Central memory CD4-positive, alpha-beta T cell (primary cell): ENCODE results near the gene ADSS1.
"Not testable (repeated sequence)": the region's sequence is repeated elsewhere in the genome, so short reads cannot be mapped to it uniquely, and the experiment has no call there.

Experiments
- DNase-seq: peaks from one replicate; pipeline ENCODE4 v3.0.0; 2022

The ADSS1 gene

DNA sequence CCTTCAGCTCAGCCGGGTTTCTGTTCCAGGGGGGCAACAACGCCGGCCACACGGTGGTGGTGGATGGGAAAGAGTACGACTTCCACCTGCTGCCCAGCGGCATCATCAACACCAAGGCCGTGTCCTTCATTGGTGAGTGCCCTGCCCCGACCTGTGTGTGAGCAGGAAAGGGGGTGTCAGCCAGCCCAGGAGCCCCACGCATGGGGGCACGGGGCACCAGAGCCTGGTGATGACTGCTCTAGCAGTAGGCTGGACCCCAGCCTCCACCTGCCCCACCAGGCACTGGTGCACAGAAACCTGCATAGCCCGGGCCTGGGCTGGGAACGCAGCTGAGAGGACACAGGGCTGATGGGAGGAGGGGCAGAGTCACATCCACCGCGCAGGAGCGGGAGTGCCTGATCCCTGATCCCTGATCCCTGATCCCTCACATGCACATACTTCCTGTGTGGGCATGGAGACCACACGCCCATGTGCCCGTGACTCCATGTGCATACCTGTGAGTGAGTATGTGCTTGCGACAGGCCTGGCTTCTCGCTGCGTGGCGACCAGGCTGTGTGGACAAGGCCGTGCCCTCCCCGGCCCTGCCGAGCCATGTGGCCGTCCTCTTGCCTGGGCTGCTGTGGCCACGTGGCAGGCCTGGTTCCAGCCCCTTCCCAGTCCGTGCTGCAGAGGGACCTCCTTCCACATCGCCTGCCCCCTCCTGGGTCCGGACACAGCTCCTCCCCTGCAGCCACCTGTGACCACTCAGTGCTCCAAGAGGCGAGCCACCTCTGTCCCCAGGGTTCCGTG, 11.2 kb downstream of the ADSS1 start:
- no peak for DNase-seq

GRCh38 chr14:104735830-104736642, 12.0 kb downstream of the ADSS1 start:
- DNase-seq: no peak

DNA sequence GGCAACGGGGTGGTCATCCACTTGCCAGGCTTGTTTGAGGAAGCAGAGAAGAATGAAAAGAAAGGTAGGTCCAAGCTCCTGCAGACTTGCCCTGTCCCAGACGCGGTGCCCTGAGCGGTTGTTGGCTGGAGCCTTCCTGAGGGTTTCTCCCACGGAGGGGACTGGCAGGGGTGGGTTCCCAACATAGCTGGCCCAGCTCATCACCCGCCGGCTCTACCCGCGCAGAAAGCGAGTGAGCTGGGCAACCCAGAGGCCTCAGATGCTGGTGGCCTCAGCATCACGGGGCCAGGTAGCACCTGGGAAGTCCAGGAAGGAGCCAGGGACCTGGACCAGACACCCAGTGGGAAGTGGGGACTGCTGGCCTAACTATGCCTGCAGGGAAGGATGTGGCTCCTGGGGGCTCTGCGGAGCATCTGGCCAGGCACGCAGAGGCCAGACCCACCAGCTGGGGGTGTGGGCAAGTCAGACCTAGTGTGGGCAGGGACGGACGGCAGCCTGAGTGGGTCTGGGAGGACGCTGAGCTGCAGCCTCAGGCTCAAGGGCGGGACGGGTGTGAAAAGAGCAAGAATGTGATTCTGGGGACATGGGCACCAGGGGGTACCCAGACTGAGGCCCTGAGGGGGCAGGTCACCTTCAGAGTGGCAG, 14.5 kb downstream of the ADSS1 start:
- no peak for DNase-seq

DNA sequence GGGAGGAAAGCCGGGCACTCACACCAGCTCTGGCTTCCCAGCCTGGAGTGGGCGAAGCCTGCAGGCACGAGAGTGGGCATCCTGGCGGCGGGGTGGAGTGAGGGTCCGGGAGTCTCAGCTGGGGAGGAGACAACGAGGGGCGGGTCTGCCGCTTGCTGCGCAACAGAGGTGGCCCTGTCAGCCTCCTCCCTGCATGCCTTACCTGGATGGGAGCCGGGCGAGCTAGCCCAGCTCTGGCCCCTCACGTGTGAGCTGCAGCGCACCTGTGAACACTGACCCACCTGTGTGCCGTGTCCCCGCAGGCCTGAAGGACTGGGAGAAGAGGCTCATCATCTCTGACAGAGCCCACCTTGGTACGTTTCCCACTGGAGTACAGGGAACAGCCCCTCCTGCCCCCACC, 15.0 kb downstream of the ADSS1 start:
- no peak for DNase-seq

GRCh38 chr14:104739546-104740516, 15.8 kb downstream of the ADSS1 start:
- DNase-seq: no peak

DNA sequence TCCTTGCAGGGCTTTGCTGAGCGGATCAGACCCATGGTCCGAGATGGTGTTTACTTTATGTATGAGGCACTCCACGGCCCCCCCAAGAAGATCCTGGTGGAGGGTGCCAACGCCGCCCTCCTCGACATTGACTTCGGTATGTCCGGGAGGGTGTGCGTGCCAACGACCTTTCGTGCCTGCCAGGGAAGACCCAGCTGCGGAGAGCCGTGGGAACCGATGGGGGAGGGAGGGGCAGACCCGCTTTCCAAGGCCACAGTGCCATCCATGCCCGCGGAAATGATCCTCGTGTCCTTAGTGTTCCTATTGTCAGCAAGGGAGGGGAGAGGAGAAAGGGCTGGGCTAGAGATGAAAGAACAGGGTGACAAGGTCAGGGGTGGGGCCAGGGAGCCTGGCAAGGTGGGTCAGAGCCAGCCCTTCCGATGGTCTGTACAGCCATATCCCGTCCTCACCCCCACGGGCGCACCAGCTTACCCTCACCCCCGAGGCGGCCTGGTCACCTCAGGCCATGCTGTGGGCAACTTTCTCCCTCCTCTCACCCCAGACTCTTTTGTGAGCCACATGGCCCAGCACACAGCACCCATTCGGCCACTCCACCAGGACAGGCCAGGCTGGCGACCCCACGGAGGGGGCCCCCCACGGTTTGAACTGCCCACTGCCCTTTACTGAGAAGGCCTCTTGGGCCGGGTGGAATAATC, 17.2 kb downstream of the ADSS1 start:
- DNase-seq: no peak

DNA sequence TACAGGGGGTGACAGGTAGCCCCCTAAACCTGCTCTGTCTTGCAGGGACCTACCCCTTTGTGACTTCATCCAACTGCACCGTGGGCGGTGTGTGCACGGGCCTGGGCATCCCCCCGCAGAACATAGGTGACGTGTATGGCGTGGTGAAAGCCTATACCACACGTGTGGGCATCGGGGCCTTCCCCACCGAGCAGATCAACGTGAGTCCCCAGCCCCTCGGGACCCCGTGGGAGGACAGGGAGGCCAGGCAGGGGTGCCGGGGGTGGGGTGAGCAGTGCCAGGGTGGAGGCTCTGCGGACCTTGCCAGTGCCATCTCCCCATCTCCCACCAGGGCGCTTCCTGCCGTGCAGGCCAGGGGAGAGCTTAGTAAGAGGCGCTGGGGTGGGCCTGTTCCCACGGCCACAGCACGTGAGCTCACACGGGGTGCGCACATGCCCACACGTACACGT, 17.8 kb downstream of the ADSS1 start:
- no peak for DNase-seq

DNA sequence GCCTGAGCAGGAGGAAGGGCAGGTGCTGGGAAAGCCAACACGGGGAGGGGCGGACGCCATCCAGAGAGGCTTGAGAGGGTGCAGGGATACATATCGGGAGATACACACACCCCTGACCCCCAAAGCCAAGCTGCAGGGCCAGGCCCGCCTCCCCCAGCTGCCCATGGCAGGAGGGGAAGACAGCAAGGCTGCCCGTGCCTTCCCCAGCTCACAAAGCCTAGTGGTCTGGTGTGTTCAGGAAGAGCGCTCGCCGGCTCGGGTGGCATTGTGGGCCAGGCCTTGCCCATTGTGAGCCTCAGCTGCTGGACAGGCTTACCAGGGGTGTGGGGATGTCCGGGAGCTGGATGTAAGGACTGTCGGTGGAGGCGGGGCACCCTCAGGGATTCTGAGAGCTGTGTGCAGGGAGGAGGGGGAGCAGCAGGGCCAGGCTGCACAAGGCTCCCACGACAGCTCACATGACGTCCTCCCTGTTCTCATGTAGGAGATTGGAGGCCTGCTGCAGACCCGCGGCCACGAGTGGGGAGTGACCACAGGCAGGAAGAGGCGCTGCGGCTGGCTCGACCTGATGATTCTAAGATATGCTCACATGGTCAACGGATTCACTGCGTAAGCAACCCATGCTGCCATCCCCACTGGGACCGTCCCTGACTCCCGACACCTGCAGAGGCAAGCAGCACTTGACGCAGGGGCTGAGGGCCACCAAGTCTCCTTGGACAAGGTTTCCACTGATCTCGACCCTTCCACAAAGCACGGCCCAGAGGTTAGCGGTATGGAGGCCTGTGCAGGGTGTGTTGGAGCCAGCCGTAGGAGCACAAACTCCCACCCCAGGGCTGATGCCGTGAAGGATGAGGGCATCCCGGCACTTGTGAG, 18.8 kb downstream of the ADSS1 start:
- DNase-seq: no peak

DNA sequence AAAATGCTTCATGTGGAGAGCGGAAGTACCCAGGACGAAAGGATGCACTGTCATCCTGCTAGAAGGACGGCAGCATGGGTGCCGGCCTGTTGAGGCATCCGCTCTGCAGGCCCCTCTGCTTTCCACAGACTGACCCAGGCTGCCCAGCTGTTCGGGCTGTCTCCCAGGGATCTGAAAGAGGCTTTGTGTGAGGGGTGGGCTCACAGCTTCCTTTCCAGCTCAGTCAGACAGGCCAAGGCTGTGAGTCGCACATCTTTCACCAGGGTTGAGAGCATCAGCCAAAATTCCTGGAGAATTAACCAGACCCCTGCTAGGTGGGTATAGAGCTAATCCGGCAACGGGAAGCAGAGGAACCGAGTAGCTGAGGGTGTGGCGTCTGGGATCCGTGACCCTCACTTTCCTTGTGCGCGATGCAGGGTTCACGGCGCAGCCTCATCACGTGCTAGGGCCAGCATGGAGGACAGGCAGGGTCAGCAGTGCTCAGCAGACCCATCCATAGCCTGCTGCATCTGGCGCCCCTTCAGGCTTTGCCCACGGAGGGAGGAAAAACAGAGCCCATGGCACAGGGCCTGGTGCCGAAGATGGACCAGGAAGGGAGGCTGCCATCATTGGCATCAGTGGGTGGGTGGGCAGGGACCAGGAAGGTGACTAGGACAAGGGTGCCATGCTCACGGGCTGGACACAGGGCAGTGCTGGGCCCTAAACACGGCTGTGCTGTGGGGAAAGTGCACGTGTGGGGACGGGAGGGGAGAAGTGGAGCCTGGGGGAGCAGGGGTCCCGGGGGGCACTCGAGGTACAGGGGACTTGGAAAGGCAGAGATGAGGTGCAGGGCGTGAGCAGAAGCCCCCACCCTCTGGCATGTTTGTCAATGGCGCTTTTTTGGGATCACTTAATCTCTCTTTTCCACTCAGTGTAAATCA, 19.7 kb downstream of the ADSS1 start:
- no peak for DNase-seq

GRCh38 chr14:104744484-104744883, 20.5 kb downstream of the ADSS1 start:
- DNase-seq: no peak

DNA sequence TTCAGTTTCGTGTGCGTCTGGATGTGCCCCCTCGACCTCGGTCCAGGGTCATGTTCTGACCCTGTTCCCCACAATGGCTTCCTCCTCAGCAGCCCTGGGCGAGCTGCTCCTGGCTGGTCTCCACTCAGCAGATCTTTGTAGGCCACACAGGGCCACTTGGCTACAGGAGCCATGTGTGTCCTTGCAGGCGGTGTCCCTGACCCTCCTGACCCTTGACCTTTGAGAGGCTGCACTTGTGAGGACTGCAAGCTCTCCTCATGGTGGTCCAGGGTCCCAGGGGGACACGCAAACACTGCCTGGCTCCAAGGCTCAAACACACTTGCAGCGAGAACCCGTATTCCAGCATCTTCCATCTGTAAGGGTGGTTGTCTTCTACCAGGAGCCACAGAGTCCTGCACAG, 21.4 kb downstream of the ADSS1 start:
- no peak for DNase-seq

GRCh38 chr14:104746071-104746545, 22.1 kb downstream of the ADSS1 start:
- DNase-seq: no peak

GRCh38 chr14:104746934-104747481, 23.0 kb downstream of the ADSS1 start:
- no peak for DNase-seq

- no peak for DNase-seq
These were observed 23.8 kb downstream of the ADSS1 start for GRCh38 chr14:104747876-104748275.

DNA sequence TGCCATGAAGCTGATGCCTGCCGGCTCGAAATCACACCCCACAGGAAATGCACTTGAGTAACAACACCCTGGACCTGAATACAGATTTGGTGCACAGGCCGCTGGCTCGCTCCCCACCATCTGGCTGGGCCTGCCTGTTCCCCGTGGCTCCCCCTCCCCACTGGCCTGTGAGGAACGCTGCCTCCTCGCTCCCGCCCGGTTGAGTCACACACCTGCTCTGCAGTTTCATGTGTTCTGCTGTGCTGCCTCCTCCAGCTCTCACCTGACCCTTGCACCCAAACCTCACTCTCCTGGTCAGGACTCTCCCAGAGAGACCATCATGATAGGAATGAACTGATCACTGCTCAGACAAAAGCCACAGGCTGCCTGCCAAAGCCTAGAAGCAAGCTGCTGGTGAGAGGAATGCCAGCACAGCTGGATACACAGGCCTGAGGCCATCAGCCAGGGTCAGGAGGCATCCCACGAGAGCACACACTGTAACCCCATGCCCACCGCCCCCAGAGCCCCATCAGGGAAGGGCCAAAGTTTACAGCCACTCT, 25.2 kb downstream of the ADSS1 start:
- DNase-seq: no peak

DNA sequence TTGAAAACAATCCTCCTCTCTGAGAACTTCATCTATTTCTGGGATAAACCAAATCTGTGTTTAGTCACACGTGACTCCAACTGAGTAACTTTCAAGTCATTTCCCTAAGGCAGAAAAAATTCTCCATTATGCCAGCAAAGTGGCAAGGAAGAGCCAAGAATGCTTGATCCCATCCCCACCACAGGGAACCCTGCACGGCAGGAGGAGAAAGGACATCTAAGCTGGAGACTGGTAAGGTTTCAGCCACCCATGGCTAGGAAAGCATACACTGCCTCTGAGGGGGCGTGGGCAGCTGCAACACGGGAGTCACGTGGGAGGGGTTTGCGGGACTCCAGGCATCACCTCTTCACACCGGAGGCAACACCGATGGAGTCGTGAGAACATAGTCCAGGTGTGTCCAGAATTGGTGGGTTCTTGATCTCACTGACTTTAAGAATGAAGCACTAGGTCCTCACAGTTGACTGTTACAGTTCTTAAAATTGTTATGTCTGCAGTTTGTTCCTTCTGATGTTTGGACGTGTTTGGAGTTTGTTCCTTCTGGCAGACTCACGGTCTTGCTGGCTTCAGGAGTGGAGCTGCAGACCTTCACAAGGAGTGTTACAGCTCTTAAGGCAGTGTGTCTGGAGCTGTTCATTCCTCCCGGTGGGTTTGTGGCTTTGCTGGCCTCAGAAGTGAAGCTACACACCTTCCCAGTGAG, 26.2 kb downstream of the ADSS1 start:
- no peak for DNase-seq

- DNase-seq: not testable (repeated sequence)
These were observed 26.7 kb downstream of the ADSS1 start for GRCh38 chr14:104750753-104751057.
